Keratinocyte (primary cell): ENCODE data around the gene MOCS3. TPM values are rescaled to one million over a fixed set of nuclear protein-coding genes. Genes with fewer than 3 reads are reported as not detected.

Experiments used
- DNase-seq: peaks from one replicate; pipeline ENCODE4 v3.0.0-alpha.2; 2011; ENCODE audit warnings: low read depth, missing footprints, low spot score
- FAIRE-seq: peaks from 2 replicates; lab custom pipeline; 2011; peaks lifted over from hg19 to GRCh38; lab: Jason Lieb, UNC
- H2AFZ ChIP-seq: 2 replicates; pipeline ENCODE4 v1.6.0; 2012; ENCODE audit warnings: low read length, control low read depth, inconsistent platforms; ENCODE audit not compliant: control insufficient read depth
- H3K27ac ChIP-seq: 2 replicates; pipeline ENCODE4 v1.5.1; 2011; ENCODE audit warnings: low read length; ENCODE audit not compliant: control insufficient read depth, insufficient read depth
- H3K27me3 ChIP-seq: 3 replicates; pipeline ENCODE4 v1.6.0; 2011; ENCODE audit warnings: low read length; ENCODE audit not compliant: control insufficient read depth, insufficient read depth; ENCODE audit errors: extremely low read depth
- H3K36me3 ChIP-seq, 2 experiments: 2 replicates in 1 of 2; 3 replicates in 1 of 2; pipeline ENCODE4 v1.5.1; 2011; ENCODE audit warnings: low read length in 2 of 2, mild to moderate bottlenecking in 1 of 2; ENCODE audit not compliant: control insufficient read depth in 2 of 2, insufficient read depth in 2 of 2; ENCODE audit errors: extremely low read depth in 1 of 2
- H3K4me1 ChIP-seq: 3 replicates; pipeline ENCODE4 v1.5.1; 2011; ENCODE audit warnings: low read length; ENCODE audit not compliant: control insufficient read depth, insufficient read depth; ENCODE audit errors: extremely low read depth
- H3K4me2 ChIP-seq: 3 replicates; pipeline ENCODE4 v1.6.0; 2011; ENCODE audit warnings: low read depth, low read length; ENCODE audit not compliant: control insufficient read depth, insufficient read depth; ENCODE audit errors: extremely low read depth
- H3K4me3 ChIP-seq, 3 experiments: fragments of 200-600 bp in 1 of 3; sonication (generic) in 1 of 3; 2 replicates in 2 of 3; 3 replicates in 1 of 3; pipeline ENCODE4 v1.5.1; 2011 to 2016; ENCODE audit warnings: low read length in 3 of 3, mild to moderate bottlenecking in 3 of 3, control low read depth in 2 of 3, inconsistent platforms in 1 of 3, low read depth in 1 of 3, mixed read lengths in 1 of 3, mixed run types in 1 of 3, moderate library complexity in 1 of 3; ENCODE audit not compliant: control insufficient read depth in 2 of 3, insufficient read depth in 2 of 3; ENCODE audit errors: extremely low read depth in 1 of 3
- H3K79me2 ChIP-seq: 2 replicates; pipeline ENCODE4 v1.6.0; 2012; ENCODE audit warnings: low read length; ENCODE audit not compliant: control insufficient read depth, insufficient read depth
- H3K9ac ChIP-seq: 3 replicates; pipeline ENCODE4 v1.6.0; 2011; ENCODE audit warnings: low read length; ENCODE audit not compliant: control insufficient read depth, insufficient read depth; ENCODE audit errors: extremely low read depth
- H3K9me1 ChIP-seq: 3 replicates; pipeline ENCODE4 v1.6.0; 2011; ENCODE audit warnings: low read length; ENCODE audit not compliant: control insufficient read depth, insufficient read depth; ENCODE audit errors: extremely low read depth
- H3K9me3 ChIP-seq: 2 replicates; pipeline ENCODE4 v1.5.1; 2012; ENCODE audit warnings: low read depth, low read length; ENCODE audit not compliant: control insufficient read depth
- H4K20me1 ChIP-seq: 3 replicates; pipeline ENCODE4 v1.6.0; 2011; ENCODE audit warnings: low read length; ENCODE audit not compliant: control insufficient read depth, insufficient read depth; ENCODE audit errors: extremely low read depth
- EZH2 ChIP-seq: IDR thresholded peaks from one replicate; pipeline ENCODE4 v1.6.1; 2012; ENCODE audit warnings: inconsistent platforms, mild to moderate bottlenecking, low read length, moderate library complexity
- dilution Hi-C: fragments of 300-500 bp; cut with MboI; formaldehyde crosslinking; loops from one replicate; pipeline ENCODE4 v1.7.0; 2020; ENCODE audit warnings: low sequenced_read_pairs; ENCODE audit not compliant: extremely low pct_ligation_motif_present
- polyA plus RNA-seq, 5 experiments: library from polyadenylated mRNA; depleted of rRNA in 3 of 5; stranded (reverse) in 3 of 5; stranded (forward) in 1 of 5; unstranded in 1 of 5; fragments of >200 nt; gene quantifications; 1 replicate in 1 of 5; 2 replicates in 3 of 5; 3 replicates in 1 of 5; pipeline versions ENCODE4 v1.2.1 to v1.2.3, GENCODE V29; 2011 to 2012; ENCODE audit warnings: missing spikeins in 2 of 5, low read depth in 1 of 5, low replicate concordance in 1 of 5
- TF ChIP-seq, protein P1 (sequence below), 3 experiments: IDR thresholded peaks in 1 of 3; conservative IDR thresholded peaks in 1 of 3; optimal IDR thresholded peaks in 1 of 3; 2 replicates in 2 of 3; 3 replicates in 1 of 3; pipeline versions ENCODE3 to v1.5.1; 2011; ENCODE audit warnings: low read length in 3 of 3, mild to moderate bottlenecking in 3 of 3, moderate library complexity in 2 of 3, control low read depth in 1 of 3, inconsistent platforms in 1 of 3; ENCODE audit not compliant: insufficient read depth in 2 of 3; ENCODE audit errors: extremely low read depth in 1 of 3

Gene MOCS3
- polyA plus RNA-seq, 1 donor (not counting 4 experiments of a cell fraction or from before 2014, with no cell fraction given) = 4.0 TPM

DNA sequence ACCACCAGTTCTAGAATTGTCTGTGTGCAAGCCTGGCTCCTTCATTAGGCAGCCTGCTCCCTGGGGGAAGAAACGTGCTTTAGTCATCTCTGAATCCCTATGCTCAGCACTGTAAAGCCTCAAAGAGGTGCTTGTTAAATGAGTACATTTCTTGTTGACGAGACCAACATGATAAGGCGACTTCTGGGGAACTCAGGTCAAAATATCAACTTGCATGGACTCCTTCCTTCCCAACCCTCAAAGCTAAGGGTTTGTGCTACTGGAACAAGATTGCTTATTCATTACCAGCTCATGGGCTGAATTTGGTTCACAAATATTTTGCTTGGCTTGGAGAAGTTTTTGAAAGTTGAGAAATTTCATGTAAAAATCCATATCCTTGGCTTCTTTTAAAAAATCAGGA, 53.7 kb downstream of the MOCS3 start:
- no peak for TF ChIP-seq EZH2
- TF ChIP-seq, protein P1, sequence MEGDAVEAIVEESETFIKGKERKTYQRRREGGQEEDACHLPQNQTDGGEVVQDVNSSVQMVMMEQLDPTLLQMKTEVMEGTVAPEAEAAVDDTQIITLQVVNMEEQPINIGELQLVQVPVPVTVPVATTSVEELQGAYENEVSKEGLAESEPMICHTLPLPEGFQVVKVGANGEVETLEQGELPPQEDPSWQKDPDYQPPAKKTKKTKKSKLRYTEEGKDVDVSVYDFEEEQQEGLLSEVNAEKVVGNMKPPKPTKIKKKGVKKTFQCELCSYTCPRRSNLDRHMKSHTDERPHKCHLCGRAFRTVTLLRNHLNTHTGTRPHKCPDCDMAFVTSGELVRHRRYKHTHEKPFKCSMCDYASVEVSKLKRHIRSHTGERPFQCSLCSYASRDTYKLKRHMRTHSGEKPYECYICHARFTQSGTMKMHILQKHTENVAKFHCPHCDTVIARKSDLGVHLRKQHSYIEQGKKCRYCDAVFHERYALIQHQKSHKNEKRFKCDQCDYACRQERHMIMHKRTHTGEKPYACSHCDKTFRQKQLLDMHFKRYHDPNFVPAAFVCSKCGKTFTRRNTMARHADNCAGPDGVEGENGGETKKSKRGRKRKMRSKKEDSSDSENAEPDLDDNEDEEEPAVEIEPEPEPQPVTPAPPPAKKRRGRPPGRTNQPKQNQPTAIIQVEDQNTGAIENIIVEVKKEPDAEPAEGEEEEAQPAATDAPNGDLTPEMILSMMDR (optimal IDR thresholded peaks at IDR 0.05 in 1 of 3, IDR thresholded peaks at IDR 0.05 in 1 of 3, conservative IDR thresholded peaks at IDR 0.05 in 1 of 3; ENCODE audit: extremely low read depth in 1 of 3, insufficient read depth in 2 of 3, low read length in 3 of 3) = no peak
- Histone ChIP-seq H3K9me1 (no peaks in the 10 kb centered on the region), H3K4me2 (no peak overlapping the region), H2AFZ (no peak overlapping the region), H3K36me3 (no peaks in the 10 kb centered on the region), H3K4me3 (no peak overlapping the region), H3K9me3 (no peaks in the 10 kb centered on the region), H3K27ac (no peak overlapping the region), H4K20me1 (peaks cover 3% of the 10 kb centered on the region), H3K9ac (no peak overlapping the region), H3K27me3 (no peaks in the 10 kb centered on the region), H3K4me1 (no peaks in the 10 kb centered on the region), H3K79me2 (no peaks in the 10 kb centered on the region)
- FAIRE-seq (no peak), DNase-seq (no peak)
- dilution Hi-C loops = no loop called here

Other genes with a start within 250 kb of the MOCS3 start
- 1.4 to 2.0 TPM (median 1.4 TPM) in 3 replicates for gene PARD6B, start 227.2 kb upstream of the MOCS3 start, polyA plus RNA-seq
- 13.8 to 23.1 TPM (median 19.0 TPM) in 3 replicates for gene BCAS4, start 163.8 kb upstream of the MOCS3 start, polyA plus RNA-seq
- 21.6 to 31.3 TPM (median 29.3 TPM) in 3 replicates for gene ADNP, start 27.4 kb upstream of the MOCS3 start, polyA plus RNA-seq
- gene DPM1, start 286 bp upstream of the MOCS3 start, polyA plus RNA-seq = 57.2 to 99.4 TPM (median 78.0 TPM) in 3 replicates
- gene KCNG1, start 64.3 kb downstream of the MOCS3 start, polyA plus RNA-seq = 2.3 to 4.6 TPM (median 2.5 TPM) in 3 replicates